Measurements from ENCODE around the gene CNNM3. TPM values are rescaled to one million over a fixed set of nuclear protein-coding genes. Genes with fewer than 3 reads are reported as not detected.

Gene CNNM3
- total RNA-seq, 2 donors from 2014 or later, result 29.7 to 29.8 TPM

- 51% methylated on average over 3 of the region's 3 CpGs for WGBS
These were observed 4.2 kb upstream of the CNNM3 start for GRCh38 chr2:96811917-96812316.

DNA sequence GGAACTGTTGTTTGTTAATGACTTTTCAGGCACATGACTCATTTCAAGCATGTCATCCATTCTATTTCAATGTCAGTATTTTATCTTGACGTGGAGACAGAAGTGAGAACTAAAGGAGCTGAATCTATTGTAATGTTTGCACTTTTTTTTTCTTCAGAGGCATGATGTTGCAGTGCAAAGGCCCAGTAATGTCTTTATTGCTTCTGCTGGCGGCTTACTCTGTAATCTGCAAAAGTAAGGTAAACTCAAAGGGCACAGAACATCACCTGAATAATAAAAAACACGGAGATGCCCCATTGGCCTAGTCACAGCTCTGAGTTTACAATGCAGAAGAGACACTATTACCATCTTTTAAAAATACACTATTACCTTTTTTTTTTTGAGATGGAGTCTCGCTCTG lies 2.4 kb upstream of the CNNM3 start:
- Histone ChIP-seq H3K4me3 (no peak overlapping the region), H3K9me3 (no peaks in the 10 kb centered on the region), H3K36me3 (no peaks in the 10 kb centered on the region), H3K4me1 (replicated peaks) (peaks cover 9% of the 10 kb centered on the region), H3K27ac (no peak overlapping the region), H3K27me3 (replicated peaks; ENCODE audit: insufficient read depth) (no peaks in the 10 kb centered on the region)
- TF ChIP-seq CTCF (IDR thresholded peaks at IDR 0.05), result no peak
- no peak for TF ChIP-seq POLR2A (IDR thresholded peaks at IDR 0.05)
- TF ChIP-seq POLR2AphosphoS5 (IDR thresholded peaks at IDR 0.05), result no peak
- intact Hi-C loops (cut with DNase I), result no loop called here
- 76% methylated on average over 4 of the region's 4 CpGs for WGBS
- DNase-seq (ENCODE audit: low spot score), result no peak

More at GRCh38 chr2:96811917-96812316, 4.2 kb upstream of the CNNM3 start:
- no peak for DNase-seq (ENCODE audit: low spot score)
- Histone ChIP-seq H3K27ac (no peak overlapping the region), H3K4me1 (replicated peaks) (no peaks in the 10 kb centered on the region), H3K4me3 (no peak overlapping the region), H3K9me3 (no peaks in the 10 kb centered on the region), H3K36me3 (no peaks in the 10 kb centered on the region), H3K27me3 (replicated peaks; ENCODE audit: insufficient read depth) (no peaks in the 10 kb centered on the region)
- TF ChIP-seq POLR2A (IDR thresholded peaks at IDR 0.05) (no peak), CTCF (IDR thresholded peaks at IDR 0.05) (no peak), POLR2AphosphoS5 (IDR thresholded peaks at IDR 0.05) (no peak)
- intact Hi-C loops (cut with DNase I), result no loop called here

DNA sequence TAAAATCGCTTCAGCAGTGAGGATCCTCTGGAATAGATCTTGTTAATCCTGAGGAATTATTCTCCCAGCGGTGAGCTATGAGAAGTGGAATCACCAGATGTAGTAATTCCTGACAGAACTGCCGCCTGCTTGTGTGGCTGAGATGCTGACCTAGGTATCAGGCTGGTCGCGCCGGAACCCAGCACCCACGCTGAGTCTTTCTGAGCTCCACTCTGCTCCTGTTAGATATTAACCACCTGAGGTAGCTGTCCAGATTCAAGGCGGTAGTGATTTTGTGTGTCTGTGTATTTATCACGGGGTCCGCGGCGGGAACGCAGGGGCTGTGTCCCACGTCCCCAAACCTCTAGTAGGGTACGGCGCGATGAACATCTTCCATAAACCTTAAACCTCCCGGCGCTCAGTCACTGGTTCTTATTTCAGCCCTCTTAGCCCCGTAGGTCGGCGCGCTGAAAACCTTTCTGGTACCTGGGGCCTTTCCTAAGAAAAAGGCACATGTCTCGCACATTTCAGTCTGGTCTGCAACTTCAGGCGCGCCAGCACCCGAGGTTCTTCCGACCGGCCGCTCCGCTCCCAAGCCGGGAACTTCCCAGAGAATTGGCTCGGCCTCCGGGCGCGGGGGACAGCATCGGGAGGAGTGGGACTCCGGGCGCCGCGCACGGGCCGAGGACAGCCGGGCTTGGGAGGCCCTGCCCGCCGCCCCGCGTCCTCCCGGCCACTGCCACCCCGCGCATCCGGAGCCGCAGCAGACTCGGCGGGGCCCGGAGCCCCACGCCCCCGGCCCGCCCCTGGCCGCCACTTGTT lies 542 bp upstream of the CNNM3 start:
- TF ChIP-seq POLR2AphosphoS5 (IDR thresholded peaks at IDR 0.05) (no peak), POLR2A (IDR thresholded peaks at IDR 0.05) (no peak), CTCF (IDR thresholded peaks at IDR 0.05) (no peak)
- Histone ChIP-seq H3K4me3 (peak overlapping the region; percentile 52 to 70), H3K9me3 (no peaks in the 10 kb centered on the region), H3K27me3 (replicated peaks; ENCODE audit: insufficient read depth) (no peaks in the 10 kb centered on the region), H3K36me3 (no peaks in the 10 kb centered on the region), H3K4me1 (replicated peaks) (peaks cover 16% of the 10 kb centered on the region), H3K27ac (peak overlapping the region; percentile 94 to 96)
- peak; percentile 29 for DNase-seq (ENCODE audit: low spot score)
- 1% methylated on average over 40 of the region's 60 CpGs for WGBS
- intact Hi-C loops (cut with DNase I), result loop anchor here (5.0 kb wide), 2 partner anchors 42 to 283 kb away; partner anchors contain the start of gene ANKRD39

DNA sequence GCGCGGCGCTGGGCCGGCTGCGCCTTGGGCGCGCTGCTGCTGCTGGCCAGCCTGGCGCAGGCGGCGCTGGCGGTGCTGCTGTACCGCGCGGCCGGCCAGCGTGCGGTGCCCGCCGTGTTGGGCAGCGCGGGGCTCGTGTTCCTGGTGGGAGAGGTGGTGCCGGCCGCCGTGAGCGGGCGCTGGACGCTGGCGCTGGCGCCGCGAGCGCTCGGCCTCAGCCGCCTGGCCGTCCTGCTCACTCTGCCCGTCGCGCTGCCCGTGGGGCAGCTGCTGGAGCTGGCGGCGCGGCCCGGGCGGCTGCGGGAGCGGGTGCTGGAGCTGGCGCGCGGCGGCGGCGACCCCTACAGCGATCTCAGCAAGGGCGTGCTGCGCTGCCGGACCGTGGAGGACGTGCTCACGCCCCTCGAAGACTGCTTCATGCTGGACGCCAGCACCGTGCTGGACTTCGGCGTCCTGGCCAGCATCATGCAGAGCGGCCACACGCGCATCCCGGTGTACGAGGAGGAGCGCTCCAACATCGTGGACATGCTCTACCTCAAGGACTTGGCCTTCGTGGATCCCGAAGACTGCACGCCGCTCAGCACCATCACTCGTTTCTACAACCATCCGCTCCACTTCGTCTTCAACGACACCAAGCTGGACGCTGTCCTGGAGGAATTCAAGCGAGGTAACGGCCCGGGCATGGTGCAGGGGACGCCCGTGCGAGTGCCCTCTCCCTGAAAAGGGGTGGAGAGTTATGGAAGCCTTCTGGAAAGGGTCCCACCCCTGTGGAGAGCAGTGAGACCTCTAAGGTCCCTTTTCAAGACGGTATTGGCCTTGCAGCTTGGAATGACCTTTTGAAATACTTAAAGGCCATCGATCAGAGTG lies 1.0 kb downstream of the CNNM3 start:
- intact Hi-C loops (cut with DNase I), result loop anchor here (5.0 kb wide), 2 partner anchors 40 to 285 kb away; partner anchors contain the start of gene ANKRD39
- Histone ChIP-seq H3K4me1 (replicated peaks) (peaks cover 16% of the 10 kb centered on the region), H3K4me3 (peak overlapping the region; percentile 52 to 70), H3K9me3 (no peaks in the 10 kb centered on the region), H3K27me3 (replicated peaks; ENCODE audit: insufficient read depth) (no peaks in the 10 kb centered on the region), H3K27ac (peak overlapping the region in 1 of 2 donors; percentile 96), H3K36me3 (no peaks in the 10 kb centered on the region)
- WGBS, result 4% methylated on average over 45 of the region's 89 CpGs
- no peak for DNase-seq (ENCODE audit: low spot score)
- TF ChIP-seq POLR2A (IDR thresholded peaks at IDR 0.05) (no peak), CTCF (IDR thresholded peaks at IDR 0.05) (peak in 1 of 4 experiments; percentile 2)

All from prostate gland (tissue), 2 donors.